Measurements from ENCODE around the gene IL3.

GRCh38 chr5:132096904-132097303 is 36.4 kb downstream of the IL3 start:
- TF ChIP-seq EZH2 (IDR thresholded peaks at IDR 0.05) (no peak), CTCF (IDR thresholded peaks at IDR 0.05) (no peak), EZH2phosphoT487 (IDR thresholded peaks at IDR 0.05) (no peak)
